SK-N-SH (cell line): ENCODE results near the gene EPX. TPM values are rescaled to one million over a fixed set of nuclear protein-coding genes. Genes with fewer than 3 reads are reported as not detected.

Experiments
- CTCF ChIA-PET: fragments of 300-600, 350-600 bp; formaldehyde crosslinking; extraction: SDS; loops from one replicate; lab custom pipeline; 2021; lab: Yijun Ruan, JAX
- POLR2A ChIA-PET: fragments of 350-600 bp; sonication (Branson Sonifier 250); formaldehyde crosslinking; extraction: SDS; loops from one replicate; lab custom pipeline; 2020; ENCODE audit warnings: antibody characterized with exemption, inconsistent platforms; lab: Yijun Ruan, JAX
- DNase-seq: peaks from one replicate; pipeline ENCODE4 v3.0.0; 2012
- H2AFZ ChIP-seq: fragments of 200-600 bp; sonication (generic); 2 replicates; pipeline ENCODE4 v1.8.1; 2016; ENCODE audit warnings: antibody characterized with exemption, mild to moderate bottlenecking, low read depth
- H3F3A ChIP-seq: fragments of 200-600 bp; sonication (generic); replicated peaks from 2 replicates; pipeline ENCODE3; 2016; ENCODE audit warnings: antibody characterized with exemption, mild to moderate bottlenecking; ENCODE audit not compliant: insufficient read depth
- H3K27ac ChIP-seq, 2 experiments: fragments of 200-500 bp in 1 of 2; fragments of 200-600 bp in 1 of 2; sonication (Bioruptor generic) in 1 of 2; sonication (generic), shearing (Covaris generic) in 1 of 2; 2 replicates each; pipeline versions ENCODE4 v1.5.1 to v1.6.1; 2014 to 2016; ENCODE audit warnings: low read depth in 2 of 2, inconsistent platforms in 1 of 2, low read length in 1 of 2, mild to moderate bottlenecking in 1 of 2, mixed read lengths in 1 of 2
- H3K27me3 ChIP-seq: fragments of 200-600 bp; sonication (generic), shearing (Covaris generic); 2 replicates; pipeline ENCODE4 v1.6.1; 2016; ENCODE audit warnings: mixed run types; ENCODE audit not compliant: insufficient read depth
- H3K36me3 ChIP-seq, 2 experiments: fragments of 200-500 bp in 1 of 2; fragments of 200-600 bp in 1 of 2; sonication (Bioruptor generic) in 1 of 2; sonication (generic) in 1 of 2; replicated peaks in 1 of 2; 2 replicates each; pipeline versions ENCODE3 to v1.5.1; 2014 to 2016; ENCODE audit warnings: low read length in 1 of 2, mild to moderate bottlenecking in 1 of 2; ENCODE audit not compliant: insufficient read depth in 2 of 2, control insufficient read depth in 1 of 2
- H3K4me1 ChIP-seq, 2 experiments: fragments of 200-500 bp in 1 of 2; fragments of 200-600 bp in 1 of 2; sonication (Bioruptor generic) in 1 of 2; sonication (generic), shearing (Covaris generic) in 1 of 2; 2 replicates each; pipeline versions ENCODE4 v1.5.1 to v1.6.1; 2014 to 2016; ENCODE audit warnings: low read depth in 1 of 2, low read length in 1 of 2, mixed run types in 1 of 2; ENCODE audit not compliant: insufficient read depth in 2 of 2, control insufficient read depth in 1 of 2
- H3K4me2 ChIP-seq: fragments of 200-600 bp; sonication (generic), shearing (Covaris generic); 2 replicates; pipeline ENCODE4 v1.6.1; 2017; ENCODE audit warnings: mixed run types
- H3K4me3 ChIP-seq, 2 experiments: fragments of 200-500 bp in 1 of 2; fragments of 200-600 bp in 1 of 2; sonication (Bioruptor generic) in 1 of 2; sonication (generic), shearing (Covaris generic) in 1 of 2; 2 replicates each; pipeline versions ENCODE4 v1.5.1 to v1.8.1; 2014 to 2016; ENCODE audit warnings: low read depth in 2 of 2, inconsistent platforms in 1 of 2, low read length in 1 of 2, mild to moderate bottlenecking in 1 of 2, mixed read lengths in 1 of 2, moderate library complexity in 1 of 2
- H3K79me2 ChIP-seq: fragments of 200-600 bp; sonication (generic); 2 replicates; pipeline ENCODE4 v1.8.1; 2017; ENCODE audit warnings: mild to moderate bottlenecking; ENCODE audit not compliant: insufficient read depth
- H3K9ac ChIP-seq: fragments of 200-600 bp; sonication (generic); 2 replicates; pipeline ENCODE4 v1.6.1; 2017; ENCODE audit warnings: mixed run types
- H3K9me2 ChIP-seq: fragments of 200-600 bp; sonication (generic); 2 replicates; pipeline ENCODE4 v1.6.1; 2017; ENCODE audit warnings: mixed run types
- H3K9me3 ChIP-seq: fragments of 200-600 bp; sonication (generic); 2 replicates; pipeline ENCODE4 v1.6.1; 2017; ENCODE audit warnings: mixed run types, mild to moderate bottlenecking, moderate library complexity
- H4K20me1 ChIP-seq: fragments of 200-600 bp; sonication (generic); 2 replicates; pipeline ENCODE4 v1.6.1; 2017; ENCODE audit warnings: mild to moderate bottlenecking, mixed run types; ENCODE audit not compliant: insufficient read depth
- ELF1 ChIP-seq: IDR thresholded peaks from 2 replicates; pipeline ENCODE4 v1.4.0; 2012
- EZH2phosphoT487 ChIP-seq: fragments of 200-600 bp; sonication (generic); IDR thresholded peaks from 2 replicates; pipeline ENCODE4 v1.6.1; 2017; ENCODE audit warnings: low read depth, mixed run types, mild to moderate bottlenecking, antibody characterized with exemption, moderate library complexity, borderline replicate concordance
- FOSL2 ChIP-seq: IDR thresholded peaks from 2 replicates; pipeline ENCODE4 v1.4.0; 2012; ENCODE audit warnings: low read depth, mild to moderate bottlenecking, moderate library complexity, borderline replicate concordance
- FOXM1 ChIP-seq: IDR thresholded peaks from 2 replicates; pipeline ENCODE4 v1.4.0; 2012; ENCODE audit warnings: low read depth, mild to moderate bottlenecking
- GATA2 ChIP-seq: sonication (generic); formaldehyde crosslinking; IDR thresholded peaks from 2 replicates; pipeline ENCODE4 v1.5.0; 2020; ENCODE audit warnings: mild to moderate bottlenecking, missing genetic modification reagents
- IRF3 ChIP-seq: fragments of 150-350 bp; IDR thresholded peaks from 2 replicates; pipeline ENCODE4 v1.6.1; 2016; ENCODE audit warnings: mild to moderate bottlenecking, low read depth, low read length
- MEF2A ChIP-seq: IDR thresholded peaks from 2 replicates; pipeline ENCODE4 v1.4.0; 2012; ENCODE audit warnings: low read depth, borderline replicate concordance
- MXI1 ChIP-seq: IDR thresholded peaks from 2 replicates; pipeline ENCODE4 v1.6.1; 2012; ENCODE audit warnings: mild to moderate bottlenecking, low read depth, low read length, improper control_type of control experiment
- POLR2AphosphoS5 ChIP-seq: IDR thresholded peaks from 2 replicates; pipeline ENCODE4 v1.6.1; 2012; ENCODE audit warnings: low read depth, low read length
- RCOR1 ChIP-seq: fragments of 150-350 bp; IDR thresholded peaks from 2 replicates; pipeline ENCODE4 v1.6.1; 2017; ENCODE audit warnings: antibody characterized with exemption, low read length
- RFX5 ChIP-seq: IDR thresholded peaks from 2 replicates; pipeline ENCODE4 v1.6.1; 2012; ENCODE audit warnings: mild to moderate bottlenecking, improper control_type of control experiment, low read length
- RXRA ChIP-seq: IDR thresholded peaks from 2 replicates; pipeline ENCODE4 v1.4.0; 2012; ENCODE audit warnings: low read depth, mild to moderate bottlenecking, borderline replicate concordance
- TEAD4 ChIP-seq: IDR thresholded peaks from 2 replicates; pipeline ENCODE4 v1.4.0; 2012; ENCODE audit warnings: mild to moderate bottlenecking, borderline replicate concordance; ENCODE audit not compliant: insufficient read depth
- YY1 ChIP-seq: IDR thresholded peaks from 2 replicates; pipeline ENCODE4 v1.4.0; 2012; ENCODE audit warnings: low read depth, mild to moderate bottlenecking
- ZBTB33 ChIP-seq: IDR thresholded peaks from 2 replicates; pipeline ENCODE4 v1.4.0; 2012; ENCODE audit warnings: low read depth, borderline replicate concordance
- polyA plus RNA-seq, 3 experiments: library from polyadenylated mRNA; depleted of rRNA; stranded (reverse); fragments of >200 nt; gene quantifications; 2 replicates each; pipeline ENCODE4 v1.2.3, GENCODE V29; 2012
- TF ChIP-seq, protein P1 (sequence below): fragments of 200-600 bp; sonication (generic); IDR thresholded peaks from 2 replicates; pipeline ENCODE4 v1.6.1; 2017; ENCODE audit warnings: antibody characterized with exemption, mild to moderate bottlenecking, moderate library complexity

Gene EPX
- polyA plus RNA-seq, 1 of the 3 experiments (the other 2 are of a cell fraction): 0.02 TPM

GRCh38 chr17:58153671-58154070, 38.9 kb upstream of the EPX start:
- H3K9me3 ChIP-seq: no peaks in the 10 kb centered on the region
- H4K20me1 ChIP-seq: no peaks in the 10 kb centered on the region
- H3K27me3 ChIP-seq: peaks cover 70% of the 10 kb centered on the region
- H3K4me2 ChIP-seq: no peak overlapping the region
- no peak overlapping the region for H3K4me3 ChIP-seq
- no peaks in the 10 kb centered on the region for H3K9me2 ChIP-seq
- POLR2A ChIA-PET: no interaction called here
- no peaks in the 10 kb centered on the region for H3K36me3 ChIP-seq
- H3K9ac ChIP-seq: no peak overlapping the region
- H3K27ac ChIP-seq: no peak overlapping the region
- TF ChIP-seq IRF3: no peak
- TF ChIP-seq, protein P1, sequence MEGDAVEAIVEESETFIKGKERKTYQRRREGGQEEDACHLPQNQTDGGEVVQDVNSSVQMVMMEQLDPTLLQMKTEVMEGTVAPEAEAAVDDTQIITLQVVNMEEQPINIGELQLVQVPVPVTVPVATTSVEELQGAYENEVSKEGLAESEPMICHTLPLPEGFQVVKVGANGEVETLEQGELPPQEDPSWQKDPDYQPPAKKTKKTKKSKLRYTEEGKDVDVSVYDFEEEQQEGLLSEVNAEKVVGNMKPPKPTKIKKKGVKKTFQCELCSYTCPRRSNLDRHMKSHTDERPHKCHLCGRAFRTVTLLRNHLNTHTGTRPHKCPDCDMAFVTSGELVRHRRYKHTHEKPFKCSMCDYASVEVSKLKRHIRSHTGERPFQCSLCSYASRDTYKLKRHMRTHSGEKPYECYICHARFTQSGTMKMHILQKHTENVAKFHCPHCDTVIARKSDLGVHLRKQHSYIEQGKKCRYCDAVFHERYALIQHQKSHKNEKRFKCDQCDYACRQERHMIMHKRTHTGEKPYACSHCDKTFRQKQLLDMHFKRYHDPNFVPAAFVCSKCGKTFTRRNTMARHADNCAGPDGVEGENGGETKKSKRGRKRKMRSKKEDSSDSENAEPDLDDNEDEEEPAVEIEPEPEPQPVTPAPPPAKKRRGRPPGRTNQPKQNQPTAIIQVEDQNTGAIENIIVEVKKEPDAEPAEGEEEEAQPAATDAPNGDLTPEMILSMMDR: no peak
- no peak for TF ChIP-seq RFX5
- TF ChIP-seq GATA2: no peak
- no peak for TF ChIP-seq FOXM1
- no peak for TF ChIP-seq YY1
- no peak for TF ChIP-seq RCOR1
- no peak for TF ChIP-seq TEAD4
- TF ChIP-seq MEF2A: no peak
- no peak for TF ChIP-seq MXI1
- TF ChIP-seq ELF1: no peak
- no peak for TF ChIP-seq EZH2phosphoT487
- TF ChIP-seq ZBTB33: no peak
- TF ChIP-seq RXRA: no peak
- no peak for TF ChIP-seq FOSL2
- no peak for TF ChIP-seq POLR2AphosphoS5
- TF ChIP-seq, all 33 proteins: peak for 0
- DNase-seq: no peak
- H3F3A ChIP-seq: no peaks in the 10 kb centered on the region
- peaks cover 0 to 5% of the 10 kb centered on the region in 2 experiments; a peak in 1 of 4 replicates for H3K4me1 ChIP-seq
- CTCF ChIA-PET: interaction anchor here (0.7 kb wide), 1 partner anchor 50 kb away, joined by 3 read pairs; no protein-coding TSS in a partner anchor
- H3K79me2 ChIP-seq: no peaks in the 10 kb centered on the region
- H2AFZ ChIP-seq: no peak overlapping the region
